ENCODE data around the gene AKT3. TPM values are rescaled to one million over a fixed set of nuclear protein-coding genes. Genes with fewer than 3 reads are reported as not detected.
A peak's percentile ranks its signal among the peaks of the same experiment; 100 is the strongest.

Gene AKT3
- total RNA-seq, 5 donors from 2014 or later (not counting 1 experiment from before 2014, with no cell fraction given), result 94.5 to 124 (median 112) TPM

- no peaks in the 10 kb centered on the region for H3K27me3 ChIP-seq (replicated peaks in 1 of 2; ENCODE audit: control insufficient read depth in 2 of 2, extremely low read depth in 1 of 2, insufficient read depth in 2 of 2, low read length in 1 of 2)
- no peaks in the 10 kb centered on the region for H3K4me1 ChIP-seq (ENCODE audit: control insufficient read depth in 1 of 2, extremely low read depth in 1 of 2, insufficient read depth in 2 of 2, low read length in 2 of 2)
- no peaks in the 10 kb centered on the region for H3K36me3 ChIP-seq (ENCODE audit: control insufficient read depth in 2 of 2, extremely low read depth in 1 of 2, insufficient read depth in 1 of 2, low read length in 1 of 2)
- WGBS (ENCODE audit: insufficient coverage), result no CpG with 5 or more reads among the region's 1 CpG
- DNase-seq, result no peak
- Mint-ChIP-seq H3K27ac (peak overlapping the region in 1 of 2 donors; percentile 17), H3K4me3 (no peak overlapping the region), H3K27me3 (no peaks in the 10 kb centered on the region), H3K4me1 (peaks cover 43 to 59% (median 56%) of the 10 kb centered on the region in 3 donors), H3K36me3 (peaks cover 23% of the 10 kb centered on the region), H3K9me3 (peaks cover 0 to 6% (median 6%) of the 10 kb centered on the region in 3 donors)
- H3K4me3 ChIP-seq (ENCODE audit: control insufficient read depth in 1 of 2, extremely low read depth in 1 of 2, low read length in 1 of 2), result no peak overlapping the region
- no peak overlapping the region for H3K27ac ChIP-seq (ENCODE audit: low read length)
- ATAC-seq (replicated peaks in 1 of 4), result no peak
- POLR2A ChIA-PET, result no interaction called here
- no peaks in the 10 kb centered on the region for H3K9me3 ChIP-seq
- CTCF ChIA-PET, result interaction anchor here in 1 of 2 donors (0.7 kb wide), 1 partner anchor 23 kb away, joined by 3 read pairs; no protein-coding TSS in a partner anchor
Observed at GRCh38 chr1:243770860-243771259, 79.2 kb downstream of the AKT3 start.

- whole genome bisulfite sequencing (ENCODE audit: insufficient coverage), result no CpG with 5 or more reads among the region's 2 CpGs
- POLR2A ChIA-PET, result no interaction called here
Observed at GRCh38 chr1:243765676-243766075, 84.4 kb downstream of the AKT3 start.

GRCh38 chr1:243763806-243764205, 86.2 kb downstream of the AKT3 start:
- peaks cover 5% of the 10 kb centered on the region for H3K36me3 Mint-ChIP-seq
- Histone ChIP-seq H3K27me3 (replicated peaks in 1 of 2; ENCODE audit: control insufficient read depth in 2 of 2, extremely low read depth in 1 of 2, insufficient read depth in 2 of 2, low read length in 1 of 2) (no peaks in the 10 kb centered on the region), H3K9me3 (no peaks in the 10 kb centered on the region), H3K36me3 (ENCODE audit: control insufficient read depth in 2 of 2, extremely low read depth in 1 of 2, insufficient read depth in 1 of 2, low read length in 1 of 2) (no peaks in the 10 kb centered on the region), H3K4me1 (ENCODE audit: control insufficient read depth in 1 of 2, extremely low read depth in 1 of 2, insufficient read depth in 2 of 2, low read length in 2 of 2) (peaks cover 0 to 3% of the 10 kb centered on the region in 2 experiments), H3K27ac (ENCODE audit: low read length) (no peak overlapping the region), H3K4me3 (ENCODE audit: control insufficient read depth in 1 of 2, extremely low read depth in 1 of 2, low read length in 1 of 2) (no peak overlapping the region)
- H3K4me3 Mint-ChIP-seq, result no peak overlapping the region
- no peak for DNase-seq
- H3K27me3 Mint-ChIP-seq, result no peaks in the 10 kb centered on the region
- ChIA-PET CTCF (interaction anchor here in 1 of 2 donors (1.0 kb wide), 1 partner anchor 15 kb away, joined by 5 read pairs; no protein-coding TSS in a partner anchor), POLR2A (interaction anchor here in 1 of 2 donors (0.5 kb wide), 1 partner anchor 17 kb away, joined by 3 read pairs; no protein-coding TSS in a partner anchor)
- peaks cover 37 to 55% (median 53%) of the 10 kb centered on the region in 3 donors for H3K4me1 Mint-ChIP-seq
- no peak overlapping the region for H3K27ac Mint-ChIP-seq
- H3K9me3 Mint-ChIP-seq, result no peaks in the 10 kb centered on the region
- no peak for ATAC-seq (replicated peaks in 1 of 4)
- 100% methylated on average over 1 of the region's 5 CpGs for WGBS (ENCODE audit: insufficient coverage)

More at GRCh38 chr1:243765676-243766075, 84.4 kb downstream of the AKT3 start:
- no peak overlapping the region for H3K4me3 Mint-ChIP-seq
- ATAC-seq (replicated peaks in 1 of 4) (no peak), DNase-seq (no peak)
- H3K27me3 ChIP-seq (replicated peaks in 1 of 2; ENCODE audit: control insufficient read depth in 2 of 2, extremely low read depth in 1 of 2, insufficient read depth in 2 of 2, low read length in 1 of 2), result no peaks in the 10 kb centered on the region
- no peaks in the 10 kb centered on the region for H3K9me3 ChIP-seq
- H3K36me3 ChIP-seq (ENCODE audit: control insufficient read depth in 2 of 2, extremely low read depth in 1 of 2, insufficient read depth in 1 of 2, low read length in 1 of 2), result no peaks in the 10 kb centered on the region
- no peaks in the 10 kb centered on the region for H3K9me3 Mint-ChIP-seq
- no peaks in the 10 kb centered on the region for H3K4me1 ChIP-seq (ENCODE audit: control insufficient read depth in 1 of 2, extremely low read depth in 1 of 2, insufficient read depth in 2 of 2, low read length in 2 of 2)
- H3K27me3 Mint-ChIP-seq, result no peaks in the 10 kb centered on the region
- H3K4me1 Mint-ChIP-seq, result peaks cover 33 to 59% (median 58%) of the 10 kb centered on the region in 3 donors
- no peak overlapping the region for H3K27ac Mint-ChIP-seq
- peaks cover 9% of the 10 kb centered on the region for H3K36me3 Mint-ChIP-seq
- CTCF ChIA-PET, result no interaction called here
- no peak overlapping the region for H3K4me3 ChIP-seq (ENCODE audit: control insufficient read depth in 1 of 2, extremely low read depth in 1 of 2, low read length in 1 of 2)
- no peak overlapping the region for H3K27ac ChIP-seq (ENCODE audit: low read length)

- DNase-seq (no peak), ATAC-seq (replicated peaks in 1 of 4) (no peak)
- H3K36me3 ChIP-seq (ENCODE audit: control insufficient read depth in 2 of 2, extremely low read depth in 1 of 2, insufficient read depth in 1 of 2, low read length in 1 of 2), result no peaks in the 10 kb centered on the region
- CTCF ChIA-PET, result interaction anchor here in 1 of 2 donors (0.6 kb wide), 1 partner anchor 38 kb away, joined by 8 read pairs; no protein-coding TSS in a partner anchor
- H3K9me3 ChIP-seq, result no peaks in the 10 kb centered on the region
- H3K36me3 Mint-ChIP-seq, result peaks cover 3% of the 10 kb centered on the region
- H3K27me3 ChIP-seq (replicated peaks in 1 of 2; ENCODE audit: control insufficient read depth in 2 of 2, extremely low read depth in 1 of 2, insufficient read depth in 2 of 2, low read length in 1 of 2), result no peaks in the 10 kb centered on the region
- H3K4me3 Mint-ChIP-seq, result no peak overlapping the region
- no peak overlapping the region for H3K4me3 ChIP-seq (ENCODE audit: control insufficient read depth in 1 of 2, extremely low read depth in 1 of 2, low read length in 1 of 2)
- H3K27ac ChIP-seq (ENCODE audit: low read length), result no peak overlapping the region
- no peaks in the 10 kb centered on the region for H3K27me3 Mint-ChIP-seq
- H3K4me1 ChIP-seq (ENCODE audit: control insufficient read depth in 1 of 2, extremely low read depth in 1 of 2, insufficient read depth in 2 of 2, low read length in 2 of 2), result peaks cover 0 to 8% of the 10 kb centered on the region in 2 experiments
- peaks cover 45 to 68% (median 65%) of the 10 kb centered on the region in 3 donors for H3K4me1 Mint-ChIP-seq
- no peak overlapping the region for H3K27ac Mint-ChIP-seq
- POLR2A ChIA-PET, result no interaction called here
- WGBS (ENCODE audit: insufficient coverage), result 96% methylated on average over 8 of the region's 8 CpGs
- H3K9me3 Mint-ChIP-seq, result no peaks in the 10 kb centered on the region
Observed at GRCh38 chr1:243758647-243759046, 91.4 kb downstream of the AKT3 start.

- Mint-ChIP-seq H3K36me3 (peaks cover 3% of the 10 kb centered on the region), H3K4me1 (peaks cover 59 to 75% (median 73%) of the 10 kb centered on the region in 3 donors), H3K4me3 (no peak overlapping the region), H3K9me3 (no peaks in the 10 kb centered on the region), H3K27me3 (no peaks in the 10 kb centered on the region), H3K27ac (peak overlapping the region in 1 of 2 donors; percentile 67)
- ATAC-seq (replicated peaks in 1 of 4) (no peak), DNase-seq (no peak)
- CTCF ChIA-PET, result no interaction called here
- no peaks in the 10 kb centered on the region for H3K27me3 ChIP-seq (replicated peaks in 1 of 2; ENCODE audit: control insufficient read depth in 2 of 2, extremely low read depth in 1 of 2, insufficient read depth in 2 of 2, low read length in 1 of 2)
- H3K27ac ChIP-seq (ENCODE audit: low read length), result no peak overlapping the region
- H3K36me3 ChIP-seq (ENCODE audit: control insufficient read depth in 2 of 2, extremely low read depth in 1 of 2, insufficient read depth in 1 of 2, low read length in 1 of 2), result no peaks in the 10 kb centered on the region
- POLR2A ChIA-PET, result interaction anchor here in 1 of 2 donors (0.6 kb wide), 1 partner anchor 81 kb away, joined by 3 read pairs; no protein-coding TSS in a partner anchor
- H3K4me1 ChIP-seq (ENCODE audit: control insufficient read depth in 1 of 2, extremely low read depth in 1 of 2, insufficient read depth in 2 of 2, low read length in 2 of 2), result peaks cover 5 to 8% of the 10 kb centered on the region in 2 experiments
- H3K9me3 ChIP-seq, result no peaks in the 10 kb centered on the region
- H3K4me3 ChIP-seq (ENCODE audit: control insufficient read depth in 1 of 2, extremely low read depth in 1 of 2, low read length in 1 of 2), result no peak overlapping the region
Observed at GRCh38 chr1:243756529-243756928, 93.5 kb downstream of the AKT3 start.

- Mint-ChIP-seq H3K27ac (peak overlapping the region in 1 of 2 donors; percentile 3), H3K9me3 (no peaks in the 10 kb centered on the region), H3K36me3 (peaks cover 3% of the 10 kb centered on the region), H3K27me3 (no peaks in the 10 kb centered on the region), H3K4me3 (no peak overlapping the region), H3K4me1 (peaks cover 64 to 71% (median 69%) of the 10 kb centered on the region in 3 donors)
- DNase-seq, result no peak
- ChIA-PET CTCF (no interaction called here), POLR2A (no interaction called here)
- H3K9me3 ChIP-seq, result no peaks in the 10 kb centered on the region
- 90% methylated on average over 4 of the region's 6 CpGs for WGBS (ENCODE audit: insufficient coverage)
- H3K36me3 ChIP-seq (ENCODE audit: control insufficient read depth in 2 of 2, extremely low read depth in 1 of 2, insufficient read depth in 1 of 2, low read length in 1 of 2), result no peaks in the 10 kb centered on the region
- H3K4me1 ChIP-seq (ENCODE audit: control insufficient read depth in 1 of 2, extremely low read depth in 1 of 2, insufficient read depth in 2 of 2, low read length in 2 of 2), result peaks cover 5 to 8% of the 10 kb centered on the region in 2 experiments
- H3K27me3 ChIP-seq (replicated peaks in 1 of 2; ENCODE audit: control insufficient read depth in 2 of 2, extremely low read depth in 1 of 2, insufficient read depth in 2 of 2, low read length in 1 of 2), result no peaks in the 10 kb centered on the region
- H3K4me3 ChIP-seq (ENCODE audit: control insufficient read depth in 1 of 2, extremely low read depth in 1 of 2, low read length in 1 of 2), result no peak overlapping the region
- no peak for ATAC-seq (replicated peaks in 1 of 4)
- H3K27ac ChIP-seq (ENCODE audit: low read length), result no peak overlapping the region
Observed at GRCh38 chr1:243754348-243754747, 95.7 kb downstream of the AKT3 start.

Measured in T-cell (primary cell).